Activated CD8-positive, alpha-beta memory T cell treated with anti-CD3 and anti-CD28 coated beads for 48 hours (primary cell): ENCODE measurements around the gene CCDC148.

ENCODE experiments used
- DNase-seq, 3 experiments: peaks; one replicate each; pipeline ENCODE4 v3.0.0-alpha.2; 2020; ENCODE audit warnings: low read depth in 2 of 3, low spot score in 2 of 3

CCDC148 gene

DNA sequence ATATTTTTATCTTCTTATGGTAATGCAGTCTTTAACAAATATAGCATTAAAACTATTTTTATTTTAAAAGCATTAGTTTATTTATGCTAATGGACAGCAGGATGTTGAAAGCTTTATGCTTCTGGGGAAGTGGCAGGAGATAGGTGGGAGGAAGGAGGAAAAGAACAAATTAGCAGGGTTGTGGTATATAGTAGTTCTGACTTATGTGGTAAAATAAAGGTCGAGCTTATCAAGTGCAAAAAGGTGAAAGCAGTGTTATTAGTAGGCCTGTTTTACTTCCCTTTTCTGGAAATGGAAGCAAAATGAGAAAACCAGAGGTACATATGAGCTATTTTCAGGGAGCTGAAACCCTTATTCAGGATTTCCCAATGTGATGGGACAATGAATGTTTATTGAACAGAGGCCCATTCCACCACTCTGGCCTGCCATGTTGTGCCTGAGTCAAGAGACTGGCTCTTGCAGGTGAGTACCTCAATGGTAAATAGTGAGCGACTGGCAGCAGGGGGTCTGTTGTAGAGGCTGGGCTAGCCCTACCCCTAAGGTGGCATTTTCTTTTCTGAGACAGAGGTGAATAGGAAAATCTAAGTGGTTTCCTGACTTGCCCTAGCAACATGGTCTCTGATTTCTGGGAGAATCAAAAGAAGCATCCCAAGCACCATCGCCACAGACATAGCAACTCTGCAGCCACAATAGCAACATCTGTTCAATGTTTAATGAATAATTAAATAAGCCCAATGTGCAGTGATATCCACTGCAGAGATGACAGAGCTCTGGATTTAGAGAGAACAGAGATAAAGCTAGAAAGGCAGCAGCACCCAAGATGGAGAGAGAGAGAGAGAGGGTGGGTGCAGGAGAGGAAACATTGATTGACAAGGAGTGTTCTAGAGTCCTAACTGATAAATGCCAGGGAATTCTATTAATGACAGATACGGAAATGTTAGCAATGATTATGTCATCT lies 235.2 kb downstream of the CCDC148 start:
- DNase-seq = no peak

GRCh38 chr2:158217593-158217992 lies 239.0 kb downstream of the CCDC148 start:
- no peak for DNase-seq

DNA sequence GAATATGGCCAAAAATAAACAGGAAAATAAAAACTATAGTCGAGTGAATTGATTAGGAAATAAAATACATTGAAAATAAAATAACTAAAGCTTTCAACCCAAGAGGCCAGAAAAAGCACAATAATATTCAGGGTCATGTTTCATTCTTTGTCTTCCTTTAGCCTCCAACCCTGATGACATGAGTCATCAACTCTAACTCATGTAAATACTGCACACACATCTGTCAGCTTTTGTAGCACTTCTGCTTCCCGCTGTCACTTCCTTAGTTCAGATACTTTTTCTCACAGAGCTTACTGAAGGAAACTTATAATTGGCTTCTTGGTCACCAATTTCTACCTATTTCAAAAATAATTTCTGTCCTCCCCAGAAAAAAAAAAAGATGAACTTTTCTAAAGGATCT lies 242.1 kb downstream of the CCDC148 start:
- no peak for DNase-seq

- no peak for DNase-seq
Measured at GRCh38 chr2:158213773-158214172, 242.8 kb downstream of the CCDC148 start.

- DNase-seq = no peak
Measured at GRCh38 chr2:158212301-158212700, 244.3 kb downstream of the CCDC148 start.

- DNase-seq = no peak
Measured at GRCh38 chr2:158211502-158211901, 245.1 kb downstream of the CCDC148 start.

DNA sequence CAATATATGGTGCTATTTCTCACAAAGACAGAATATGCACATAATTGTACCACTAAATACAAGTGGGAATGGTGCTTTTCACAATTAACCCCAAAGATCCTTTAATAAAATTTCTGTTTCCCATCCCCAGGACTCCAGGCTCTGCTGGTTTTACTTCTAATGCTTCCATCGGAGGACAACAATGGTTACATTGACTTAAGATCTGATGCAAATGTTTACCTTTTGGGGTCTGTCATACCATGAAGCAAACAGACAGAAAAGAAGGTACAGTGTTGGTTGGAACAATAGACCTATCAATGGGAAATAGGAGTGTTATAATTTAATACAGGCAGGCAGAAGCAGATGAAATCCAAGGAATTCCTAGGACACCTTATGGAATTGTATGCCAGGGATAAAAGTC lies 249.2 kb downstream of the CCDC148 start:
- DNase-seq = no peak

DNA sequence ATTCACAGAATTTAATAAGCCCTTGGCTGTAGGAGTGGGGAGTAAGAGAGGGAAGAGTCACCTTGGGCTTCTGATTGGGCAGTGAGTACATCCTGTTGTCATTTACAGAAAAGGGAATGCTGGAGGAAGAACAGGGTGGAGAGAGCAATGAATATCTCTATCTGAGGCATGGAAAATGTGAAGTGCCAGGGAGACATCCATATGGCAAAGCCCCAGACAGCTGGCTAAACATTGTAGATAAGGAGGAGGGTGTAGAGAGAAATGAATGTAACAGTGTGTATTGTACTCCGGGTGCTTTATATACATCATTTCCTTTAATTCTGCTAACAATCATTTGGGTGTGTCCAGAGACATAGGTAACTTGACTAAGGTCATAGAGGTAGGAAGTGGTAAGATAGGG lies 251.3 kb downstream of the CCDC148 start:
- DNase-seq = no peak

GRCh38 chr2:158204741-158205165 lies 251.8 kb downstream of the CCDC148 start:
- DNase-seq = no peak

- no peak for DNase-seq
Measured at GRCh38 chr2:158202161-158202815, 254.3 kb downstream of the CCDC148 start.

- no peak for DNase-seq
Measured at GRCh38 chr2:158199928-158200650, 256.5 kb downstream of the CCDC148 start.

GRCh38 chr2:158197940-158198339 lies 258.6 kb downstream of the CCDC148 start:
- no peak for DNase-seq

DNA sequence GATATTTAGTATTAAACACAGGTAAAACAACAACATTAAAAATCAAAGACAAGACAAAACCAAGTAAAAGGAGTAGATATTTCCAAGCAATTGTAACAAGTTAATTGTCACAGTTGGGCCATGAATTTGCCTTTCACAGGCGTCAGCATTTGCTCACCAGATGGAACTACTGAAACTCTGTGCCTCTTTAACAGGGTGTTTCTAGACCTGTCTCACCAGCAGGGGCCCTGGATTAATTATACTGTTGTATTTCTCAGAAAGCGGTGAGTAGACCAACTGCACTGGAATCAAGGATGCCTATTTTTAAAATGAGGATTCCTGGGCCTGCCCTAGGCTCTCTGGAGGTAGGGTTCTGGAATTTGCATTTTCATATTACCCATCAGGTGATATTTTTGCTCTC lies 262.3 kb downstream of the CCDC148 start:
- no peak for DNase-seq

GRCh38 chr2:158192515-158193443 lies 263.8 kb downstream of the CCDC148 start:
- DNase-seq = no peak

DNA sequence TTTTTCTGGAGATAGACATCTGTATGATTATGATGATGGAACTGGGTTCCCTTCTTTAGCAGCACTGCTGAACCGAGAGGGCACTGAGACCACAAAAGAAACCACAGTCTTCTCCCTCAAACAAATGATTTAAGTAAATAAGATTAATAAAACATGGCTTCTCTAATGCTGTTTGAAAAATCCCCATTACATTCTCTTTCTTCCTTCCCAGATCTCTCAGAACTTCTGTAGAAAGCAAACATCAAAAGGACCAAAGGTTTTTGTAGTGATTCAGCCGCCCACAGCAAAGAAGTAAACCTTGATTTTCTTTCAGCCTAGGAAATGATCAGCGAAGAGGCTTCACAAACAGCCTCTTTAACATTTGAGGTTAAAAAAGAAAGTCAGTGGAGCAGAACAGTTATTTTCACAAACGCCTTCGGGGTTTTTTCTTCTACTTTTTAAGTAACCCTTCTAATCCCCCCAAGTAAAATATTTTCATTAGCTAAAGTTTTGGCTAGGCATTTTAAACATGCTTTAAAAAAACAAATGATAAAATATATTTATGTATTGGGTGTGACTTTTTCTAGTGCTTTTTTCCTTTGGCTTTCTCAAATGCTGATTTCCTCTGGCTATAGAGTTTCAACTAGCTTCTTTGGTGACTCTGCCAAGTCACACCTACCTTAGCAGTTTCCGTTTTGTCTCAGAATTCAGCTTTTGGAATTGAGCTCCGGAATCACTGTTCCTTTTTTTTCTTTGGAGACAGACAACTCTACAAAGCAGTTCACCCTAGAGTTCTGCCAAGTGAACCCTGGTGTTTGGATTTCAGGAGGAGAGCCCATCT lies 265.3 kb downstream of the CCDC148 start:
- DNase-seq = no peak

GRCh38 chr2:158189526-158189925 lies 267.0 kb downstream of the CCDC148 start:
- DNase-seq = no peak

DNA sequence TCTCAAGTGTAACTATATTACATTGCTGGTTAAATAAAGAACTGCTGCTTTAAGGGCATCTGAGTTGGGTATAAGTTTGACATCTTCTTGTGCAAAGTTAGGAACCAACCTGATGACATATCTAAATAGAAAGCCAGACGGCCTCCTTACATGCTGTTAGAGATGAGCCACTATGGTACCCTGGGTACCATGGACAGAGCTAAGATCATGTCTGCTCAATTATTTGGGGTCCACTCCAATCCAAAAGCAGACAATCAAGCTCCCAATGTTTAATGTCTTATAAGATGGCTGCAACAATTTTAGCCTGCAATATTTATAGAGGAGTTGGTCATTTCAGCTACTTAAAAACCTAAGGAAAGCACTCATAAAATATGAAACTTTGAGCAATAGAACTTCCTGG lies 268.6 kb downstream of the CCDC148 start:
- DNase-seq = no peak

DNA sequence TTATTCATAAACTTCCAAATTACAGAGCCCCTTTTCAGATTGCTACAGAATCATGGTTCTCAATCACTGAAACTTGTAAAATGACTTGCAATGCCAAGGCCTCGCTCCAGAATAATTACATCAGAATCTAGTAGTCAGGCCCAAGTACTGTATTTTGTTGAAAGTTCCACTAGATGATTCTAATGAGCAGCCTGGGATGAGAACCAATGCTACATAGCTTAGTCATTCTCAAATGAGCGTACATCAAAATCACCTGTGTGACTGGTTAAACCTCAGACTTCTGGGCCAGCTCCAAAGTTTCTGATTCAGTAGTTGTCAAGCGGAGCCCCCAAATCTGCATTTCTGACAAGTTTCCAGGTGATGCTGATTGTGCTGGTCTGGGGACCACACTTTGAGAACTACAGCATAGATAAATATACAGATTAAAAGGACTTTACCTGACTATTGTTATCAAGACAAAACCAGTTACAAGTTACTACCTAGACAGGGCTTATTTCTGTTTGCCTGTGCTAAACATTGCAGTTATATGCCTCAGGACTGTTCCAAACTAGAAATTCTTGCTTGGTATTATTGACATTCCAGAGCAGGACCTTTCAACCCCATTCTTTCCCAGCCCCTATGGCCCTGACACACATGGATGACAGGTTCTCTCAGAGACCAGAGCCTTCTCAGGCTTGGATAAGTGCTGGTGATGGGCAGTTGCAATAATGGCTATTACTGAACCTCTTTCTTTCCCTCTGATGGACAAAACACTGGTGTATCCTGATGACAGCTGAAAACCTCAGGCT lies 271.8 kb downstream of the CCDC148 start:
- no peak for DNase-seq

DNA sequence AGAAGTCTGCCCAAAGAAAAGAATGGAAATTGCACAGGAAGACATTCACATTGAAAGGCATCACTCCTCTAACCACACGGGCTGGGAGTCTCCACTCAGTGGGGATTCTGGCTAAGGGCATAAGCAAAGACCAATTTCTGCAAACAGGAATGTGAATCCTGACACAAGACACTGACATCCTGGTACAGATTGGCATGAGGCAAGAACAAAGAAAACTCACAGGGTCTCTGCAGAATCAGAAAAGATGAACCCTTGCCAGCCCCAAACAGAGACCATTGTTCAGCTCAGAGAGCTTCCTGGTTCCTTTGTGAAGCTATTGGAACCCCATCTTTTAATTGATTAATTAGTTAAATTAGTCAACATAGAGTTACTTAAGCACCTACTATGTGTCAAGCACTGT lies 272.6 kb downstream of the CCDC148 start:
- DNase-seq = no peak
